GM18517 (cell line): Measurements from ENCODE around the gene WNT9A.
"Not testable (repeated sequence)": the region's sequence is repeated elsewhere in the genome, so short reads cannot be mapped to it uniquely, and the experiment has no call there.

Experiments used
- ATAC-seq: cut with Tn5 transposase; IDR thresholded peaks from one replicate; pipeline ENCODE4 v1.9.1; 2021; ENCODE audit warnings: mild to moderate bottlenecking, moderate library complexity; ENCODE audit not compliant: unreplicated experiment

WNT9A gene

GRCh38 chr1:227947676-227948492, at the start of gene WNT9A:
TSS of gene WNT9A (minus strand) at chr1:227947932. CDS start at chr1:227947887, 45 bp downstream.
- ATAC-seq, result no peak

- no peak for ATAC-seq
Observed at GRCh38 chr1:227996187-227996950, 48.6 kb upstream of the WNT9A start.

- ATAC-seq, result no peak
Observed at GRCh38 chr1:227994632-227995300, 47.0 kb upstream of the WNT9A start.

- no peak for ATAC-seq
Observed at GRCh38 chr1:227987181-227987580, 39.4 kb upstream of the WNT9A start.

GRCh38 chr1:227975583-227976283, 28.0 kb upstream of the WNT9A start:
- ATAC-seq, result not testable (repeated sequence)

- ATAC-seq, result not testable (repeated sequence)
Observed at GRCh38 chr1:227973724-227974288, 26.1 kb upstream of the WNT9A start.

- ATAC-seq, result not testable (repeated sequence)
Observed at GRCh38 chr1:227972843-227973374, 25.2 kb upstream of the WNT9A start.

GRCh38 chr1:227972283-227972679, 24.5 kb upstream of the WNT9A start:
- ATAC-seq, result not testable (repeated sequence)

GRCh38 chr1:227971643-227972282, 24.0 kb upstream of the WNT9A start:
- not testable (repeated sequence) for ATAC-seq

- ATAC-seq, result not testable (repeated sequence)
Observed at GRCh38 chr1:227971216-227971615, 23.5 kb upstream of the WNT9A start.

- ATAC-seq, result not testable (repeated sequence)
Observed at GRCh38 chr1:227970076-227970995, 22.6 kb upstream of the WNT9A start.

- ATAC-seq, result not testable (repeated sequence)
Observed at GRCh38 chr1:227967815-227968214, 20.1 kb upstream of the WNT9A start.

GRCh38 chr1:227966733-227967132, 19.0 kb upstream of the WNT9A start:
- ATAC-seq, result not testable (repeated sequence)

- no peak for ATAC-seq
Observed at GRCh38 chr1:227961651-227962466, 14.1 kb upstream of the WNT9A start.

- no peak for ATAC-seq
Observed at GRCh38 chr1:227959325-227959860, 11.7 kb upstream of the WNT9A start.

GRCh38 chr1:227958617-227959324, 11.0 kb upstream of the WNT9A start:
- no peak for ATAC-seq

- no peak for ATAC-seq
Observed at GRCh38 chr1:227955808-227956207, 8.1 kb upstream of the WNT9A start.
